Measurements from ENCODE around the gene ANKAR. TPM values are rescaled to one million over a fixed set of nuclear protein-coding genes. Genes with fewer than 3 reads are reported as not detected.

Gene ANKAR
- total and polyA plus RNA-seq, 2 of the 8 experiments (the other 6 are each of a cell fraction or from before 2014, with no cell fraction given) = 0.56 to 1.7 TPM

DNA sequence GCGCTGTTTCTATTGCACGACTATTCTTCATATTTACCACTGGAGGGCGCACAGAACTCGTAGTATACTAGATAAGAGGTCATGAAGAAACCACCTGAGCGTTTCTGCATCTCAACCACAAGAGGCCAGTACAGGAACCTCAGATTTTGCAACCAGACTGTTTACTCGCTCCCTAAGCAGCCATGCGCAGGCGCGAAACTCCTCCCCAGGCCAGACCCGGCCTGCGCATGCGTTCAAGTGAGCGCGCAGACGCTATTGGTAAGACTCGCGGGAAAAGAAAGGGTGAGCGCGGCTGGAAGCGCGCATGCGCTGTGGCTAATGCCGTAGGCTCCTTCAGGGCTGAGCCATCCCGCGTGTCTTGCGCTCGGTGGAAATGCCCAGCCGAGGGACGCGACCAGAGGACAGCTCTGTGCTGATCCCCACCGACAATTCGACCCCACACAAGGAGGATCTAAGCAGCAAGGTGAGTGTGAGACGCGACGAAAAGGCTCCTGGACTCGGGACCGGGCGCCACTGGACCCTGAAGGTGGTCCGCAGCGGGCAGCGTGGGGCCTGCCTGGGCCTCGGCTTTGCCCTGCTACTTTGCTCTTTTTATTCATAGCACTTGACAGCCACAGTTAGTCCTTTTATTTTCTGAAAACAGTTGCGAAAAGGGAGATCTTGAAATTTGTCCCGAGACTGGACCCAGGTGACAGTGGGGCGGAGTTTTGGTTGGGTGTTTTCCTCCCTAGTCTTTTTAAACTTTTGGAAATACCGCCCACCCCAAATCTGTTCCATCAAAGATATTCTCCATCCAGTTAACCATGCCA lies 13.1 kb upstream of the ANKAR start, which contains the start of gene ASNSD1 (continued):
- TF ChIP-seq, protein P1, sequence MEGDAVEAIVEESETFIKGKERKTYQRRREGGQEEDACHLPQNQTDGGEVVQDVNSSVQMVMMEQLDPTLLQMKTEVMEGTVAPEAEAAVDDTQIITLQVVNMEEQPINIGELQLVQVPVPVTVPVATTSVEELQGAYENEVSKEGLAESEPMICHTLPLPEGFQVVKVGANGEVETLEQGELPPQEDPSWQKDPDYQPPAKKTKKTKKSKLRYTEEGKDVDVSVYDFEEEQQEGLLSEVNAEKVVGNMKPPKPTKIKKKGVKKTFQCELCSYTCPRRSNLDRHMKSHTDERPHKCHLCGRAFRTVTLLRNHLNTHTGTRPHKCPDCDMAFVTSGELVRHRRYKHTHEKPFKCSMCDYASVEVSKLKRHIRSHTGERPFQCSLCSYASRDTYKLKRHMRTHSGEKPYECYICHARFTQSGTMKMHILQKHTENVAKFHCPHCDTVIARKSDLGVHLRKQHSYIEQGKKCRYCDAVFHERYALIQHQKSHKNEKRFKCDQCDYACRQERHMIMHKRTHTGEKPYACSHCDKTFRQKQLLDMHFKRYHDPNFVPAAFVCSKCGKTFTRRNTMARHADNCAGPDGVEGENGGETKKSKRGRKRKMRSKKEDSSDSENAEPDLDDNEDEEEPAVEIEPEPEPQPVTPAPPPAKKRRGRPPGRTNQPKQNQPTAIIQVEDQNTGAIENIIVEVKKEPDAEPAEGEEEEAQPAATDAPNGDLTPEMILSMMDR (IDR thresholded peaks at IDR 0.05; ENCODE audit: control extremely low read depth in 1 of 3, insufficient read depth in 1 of 3, low read depth in 1 of 3, low read length in 3 of 3) = peak; percentile 14 to 99 (median 96)
- peak; percentile 82; the same call in 1 of the 2 replicates for TF ChIP-seq RBBP5 (IDR thresholded peaks at IDR 0.05; ENCODE audit: borderline replicate concordance, low read depth, low read length)
- 0 out of 2 replicates have a peak, but pooled peaks have one; percentile 50 for TF ChIP-seq RXRA (IDR thresholded peaks at IDR 0.05; ENCODE audit: insufficient read depth, low read depth, low read length)
- TF ChIP-seq YY1 (IDR thresholded peaks at IDR 0.05; ENCODE audit: low read depth, low read length) = no peak
- TF ChIP-seq NRF1 (IDR thresholded peaks at IDR 0.05; ENCODE audit: low read depth, low read length) = peak; percentile 100
- peak; percentile 16 for TF ChIP-seq CREB1 (IDR thresholded peaks at IDR 0.05)
- TF ChIP-seq BRCA1 (IDR thresholded peaks at IDR 0.05; ENCODE audit: low read depth, low read length) = peak; percentile 80
- 0 out of 2 replicates have a peak, but pooled peaks have one; percentile 27 for TF ChIP-seq ATF3 (IDR thresholded peaks at IDR 0.05; ENCODE audit: insufficient read depth, low read depth, low read length)
- TF ChIP-seq POLR2AphosphoS5 (IDR thresholded peaks at IDR 0.05; ENCODE audit: low read depth, low read length) = peak; percentile 96
- TF ChIP-seq CBX8 (IDR thresholded peaks at IDR 0.05; ENCODE audit: borderline replicate concordance, low read depth, low read length) = no peak
- TF ChIP-seq SIRT6 (IDR thresholded peaks at IDR 0.05; ENCODE audit: low read length) = no peak
- peak; percentile 58; the same call in 1 of the 2 replicates for TF ChIP-seq TEAD4 (IDR thresholded peaks at IDR 0.05; ENCODE audit: low read depth, low read length)
- no peak for TF ChIP-seq GTF2F1 (IDR thresholded peaks at IDR 0.05; ENCODE audit: borderline replicate concordance, low read depth, low read length)
- TF ChIP-seq RNF2 (IDR thresholded peaks at IDR 0.05; ENCODE audit: borderline replicate concordance, low read depth, low read length, missing control alignments, poor library complexity, severe bottlenecking) = no peak
- 0 out of 2 replicates have a peak, but pooled peaks have one; percentile 22 for TF ChIP-seq SP4 (IDR thresholded peaks at IDR 0.05; ENCODE audit: low read length)
- no peak for TF ChIP-seq ATF2 (IDR thresholded peaks at IDR 0.05; ENCODE audit: low read length)
- TF ChIP-seq CTBP2 (IDR thresholded peaks at IDR 0.05; ENCODE audit: borderline replicate concordance, insufficient read depth, insufficient read length, low read length) = no peak
- peak; percentile 97 for TF ChIP-seq KDM4A (IDR thresholded peaks at IDR 0.05; ENCODE audit: low read depth, low read length, severe bottlenecking)
